Stimulated activated CD4-positive, alpha-beta T cell treated with anti-CD3 and anti-CD28 coated beads, Interleukin-4, amount 100 ng/mL, for 48 hours (primary cell): Measurements from ENCODE around the gene WAC.

Experiments
- DNase-seq, 2 donors: peaks; one replicate each; pipeline ENCODE4 v3.0.0-alpha.2; 2020; ENCODE audit warnings: low read depth in 2 of 2

WAC gene

GRCh38 chr10:28533571-28534304 lies 820 bp downstream of the WAC start:
- DNase-seq = peak; percentile 59 to 62

- no peak for DNase-seq
These were observed 2.9 kb downstream of the WAC start for GRCh38 chr10:28535846-28536245.

GRCh38 chr10:28538595-28538994 lies 5.7 kb downstream of the WAC start:
- DNase-seq = no peak

DNA sequence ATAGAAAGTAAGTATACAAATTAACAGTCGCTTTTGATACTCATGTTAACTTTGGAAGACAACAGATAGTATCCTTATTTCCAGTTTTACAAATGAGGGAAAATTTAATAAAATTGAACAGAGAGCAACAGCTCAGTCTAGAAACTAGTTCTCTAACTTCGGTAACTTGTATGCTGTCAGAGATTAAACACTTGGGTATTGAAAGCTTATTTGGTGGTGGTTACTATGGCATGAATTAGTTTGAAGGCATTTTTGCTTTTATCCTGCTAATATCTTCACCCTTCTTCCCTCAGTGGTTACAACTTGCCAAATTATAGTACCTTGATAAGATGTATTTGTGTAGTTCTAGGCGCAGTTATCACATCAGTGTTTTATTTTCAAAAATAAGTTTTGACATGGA lies 7.2 kb downstream of the WAC start:
- DNase-seq = no peak

DNA sequence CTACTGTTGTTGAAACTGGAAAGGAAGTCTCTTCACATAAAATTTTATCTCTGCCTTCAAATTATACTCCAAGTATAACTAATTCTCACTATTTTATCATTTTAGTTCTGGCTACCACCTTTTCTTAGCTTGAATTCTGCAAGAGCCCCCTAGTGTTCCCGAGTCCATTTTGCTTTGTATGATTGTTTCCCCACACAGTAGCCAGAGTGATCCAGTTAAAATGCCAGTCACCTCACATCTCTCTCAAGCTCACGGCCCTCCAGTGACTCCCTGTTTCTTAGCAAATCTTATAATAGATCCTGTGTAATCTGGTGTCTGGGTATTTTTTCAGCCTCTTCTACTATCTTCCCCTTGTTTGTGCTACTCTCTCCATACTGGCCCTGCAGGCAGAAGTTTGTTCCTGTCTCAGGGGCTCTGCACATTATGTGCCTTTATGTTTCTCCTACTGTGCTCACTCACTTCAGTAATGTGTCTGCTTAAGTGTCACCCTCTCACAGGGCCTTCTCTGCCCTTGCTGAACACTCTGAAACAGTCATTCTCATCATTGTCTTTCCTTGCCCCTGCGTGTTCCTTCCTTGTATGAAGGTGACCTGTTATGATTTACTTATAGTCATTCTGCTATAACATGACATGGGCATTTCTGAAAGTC lies 8.9 kb downstream of the WAC start:
- DNase-seq = no peak

- no peak for DNase-seq
These were observed 9.8 kb downstream of the WAC start for GRCh38 chr10:28542728-28543127.

DNA sequence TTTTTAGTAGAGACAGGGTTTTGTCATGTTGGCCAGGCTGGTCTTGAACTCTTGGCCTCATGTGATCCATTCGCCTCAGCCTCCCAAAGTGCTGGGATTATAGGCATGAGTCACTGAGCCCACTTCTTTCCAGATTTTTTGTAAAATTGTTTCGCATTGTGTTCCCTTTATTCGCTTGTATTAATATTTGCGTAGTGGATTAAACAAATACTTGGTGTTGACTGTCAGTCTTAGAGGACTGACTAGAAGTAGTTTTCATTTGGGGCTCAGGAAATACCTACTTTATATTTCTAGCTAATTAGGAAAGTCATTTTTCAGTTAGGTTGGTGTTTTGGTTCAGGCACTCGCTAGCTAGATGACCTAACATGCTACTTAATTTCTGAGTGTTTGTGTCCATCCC lies 11.1 kb downstream of the WAC start:
- no peak for DNase-seq

GRCh38 chr10:28545967-28546644 lies 13.2 kb downstream of the WAC start:
- DNase-seq = no peak

DNA sequence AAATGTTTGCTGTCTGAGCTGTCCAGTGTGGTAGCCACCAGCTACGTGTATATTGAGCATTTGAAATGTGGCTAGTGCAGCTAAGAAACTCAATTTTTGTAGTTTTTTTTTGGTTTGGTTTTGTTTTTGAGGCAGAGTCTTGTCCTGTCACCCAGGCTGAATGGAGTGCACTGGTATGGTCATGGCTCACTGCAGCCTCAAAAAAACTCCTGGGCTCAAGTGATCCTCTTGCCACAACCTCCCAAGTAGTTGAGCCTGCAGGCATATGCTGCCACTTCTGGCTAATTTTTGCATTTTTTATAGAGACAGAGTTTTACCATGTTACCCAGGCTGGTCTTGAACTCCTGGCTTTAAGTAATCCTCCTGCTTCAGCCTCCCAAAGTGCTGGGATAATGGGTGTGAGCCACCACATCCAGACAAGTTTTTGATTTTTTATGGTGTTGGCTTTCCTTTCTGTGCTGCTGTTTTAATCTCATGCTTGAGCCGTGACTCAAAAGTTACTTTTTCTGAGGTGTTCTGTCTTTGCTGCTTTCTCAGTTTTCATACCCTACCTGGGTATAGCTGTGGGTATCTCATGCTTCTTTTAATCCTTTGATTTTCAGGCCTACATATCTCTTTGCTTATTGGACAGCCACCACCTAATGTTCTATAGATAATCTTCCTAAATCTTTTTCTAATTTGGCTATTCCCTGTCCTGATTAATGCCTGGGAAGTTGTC lies 16.0 kb downstream of the WAC start:
- DNase-seq = no peak

DNA sequence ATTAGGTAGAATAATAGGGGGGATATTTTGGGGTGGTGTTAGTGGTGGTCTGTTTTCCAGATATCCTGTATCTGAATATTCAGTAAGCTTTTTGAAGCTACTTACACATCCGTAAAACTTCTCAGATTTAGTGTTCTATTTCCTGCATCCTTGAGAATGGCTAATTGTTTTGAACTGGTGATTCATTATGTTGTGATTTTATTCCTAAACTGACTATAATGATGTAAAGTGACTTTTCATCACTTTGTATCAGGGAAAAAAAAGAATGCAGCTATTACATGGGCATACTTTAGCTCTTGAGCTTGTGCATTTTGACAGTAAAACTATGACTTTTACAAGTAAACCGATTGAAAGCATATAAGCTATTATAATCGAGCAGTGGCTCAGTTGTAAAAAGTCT lies 18.2 kb downstream of the WAC start:
- DNase-seq = no peak

GRCh38 chr10:28552775-28553174 lies 19.9 kb downstream of the WAC start:
- no peak for DNase-seq

DNA sequence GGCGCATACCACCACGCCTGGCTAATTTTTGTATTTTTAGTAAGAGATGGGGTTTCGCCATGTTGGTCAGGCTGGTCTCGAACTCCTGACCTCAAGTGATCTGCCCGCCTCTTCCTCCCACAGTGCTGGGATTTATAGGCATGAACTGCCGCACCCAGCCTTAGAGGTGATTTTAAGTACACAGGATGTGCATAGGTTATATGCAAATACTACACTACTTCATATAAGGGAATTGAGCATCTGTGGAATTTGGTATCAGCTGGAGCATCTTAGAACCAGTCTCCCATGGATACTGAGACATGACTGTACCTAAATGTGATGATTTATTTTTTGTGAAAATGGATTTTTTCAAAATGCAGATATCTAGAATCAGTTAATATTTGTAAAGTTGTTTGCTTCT lies 21.1 kb downstream of the WAC start:
- DNase-seq = no peak

- no peak for DNase-seq
These were observed 22.0 kb downstream of the WAC start for GRCh38 chr10:28554952-28555351.

- no peak for DNase-seq
These were observed 22.4 kb downstream of the WAC start for GRCh38 chr10:28555358-28555757.

GRCh38 chr10:28556142-28556541 lies 23.2 kb downstream of the WAC start:
- no peak for DNase-seq

DNA sequence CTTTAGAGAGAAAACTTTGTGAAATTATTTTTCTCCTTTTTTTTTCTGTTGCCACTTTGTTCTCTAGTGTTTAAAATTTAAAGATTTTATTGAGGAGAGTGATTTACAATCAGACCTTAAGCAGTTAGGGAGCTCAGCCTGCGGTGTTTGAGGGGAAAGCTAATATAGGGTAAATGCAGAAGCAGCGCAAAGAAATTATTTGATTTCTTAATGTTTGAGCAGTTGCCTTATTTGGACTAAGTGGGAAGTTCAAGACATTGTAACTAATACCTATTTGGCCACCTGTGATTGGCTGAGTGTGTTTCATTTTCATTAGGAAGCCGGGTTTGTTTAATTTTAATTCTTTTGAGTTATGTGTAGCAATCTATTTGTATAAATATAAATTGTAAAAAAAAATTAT lies 25.3 kb downstream of the WAC start:
- DNase-seq = no peak

DNA sequence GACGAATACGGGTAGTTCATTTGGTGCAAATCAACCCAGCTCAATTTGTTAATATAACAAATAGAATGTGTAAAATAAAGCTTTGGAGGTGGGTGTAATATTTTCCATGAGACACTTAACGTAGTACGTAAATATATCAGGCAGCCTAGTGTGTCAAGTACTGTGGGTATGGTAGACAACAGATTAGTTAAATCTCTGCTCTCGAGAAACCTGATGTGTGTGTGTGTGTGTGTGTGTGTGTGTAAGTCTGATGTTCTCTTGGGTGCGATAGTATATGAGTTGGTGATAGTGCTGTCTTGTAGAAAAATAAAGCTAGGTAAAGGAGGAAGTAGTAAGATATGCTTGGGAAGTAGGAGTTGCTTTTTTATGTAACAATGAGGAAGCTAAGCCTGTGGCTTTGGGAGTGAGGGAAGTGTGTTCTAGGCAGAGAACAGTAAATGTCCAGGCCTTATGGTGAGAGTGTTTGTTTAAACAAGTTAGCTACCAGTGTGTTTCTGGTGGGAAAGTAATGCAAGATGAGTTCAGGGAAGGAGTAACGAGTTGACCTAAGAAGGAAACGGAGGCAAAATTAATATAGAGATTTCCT lies 26.1 kb downstream of the WAC start:
- DNase-seq = no peak

DNA sequence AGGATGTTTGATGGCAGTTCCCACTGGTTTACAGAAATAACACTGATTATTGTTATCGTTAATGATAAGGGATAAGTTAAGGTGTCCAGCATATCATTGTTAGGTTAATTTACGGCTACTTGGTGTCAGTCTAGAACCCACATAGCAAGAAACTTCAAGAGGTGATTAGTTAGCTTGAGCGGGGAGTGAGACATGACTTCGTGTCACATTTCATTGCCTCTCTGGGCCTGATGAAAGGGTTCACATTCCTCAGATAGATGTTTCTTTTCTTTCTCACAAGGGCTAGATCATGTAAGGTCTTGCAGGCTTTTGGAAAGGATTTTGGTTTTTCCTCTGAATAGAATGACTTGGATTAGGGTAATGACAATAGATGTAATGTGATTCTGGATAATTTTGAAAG lies 26.7 kb downstream of the WAC start:
- DNase-seq = no peak

DNA sequence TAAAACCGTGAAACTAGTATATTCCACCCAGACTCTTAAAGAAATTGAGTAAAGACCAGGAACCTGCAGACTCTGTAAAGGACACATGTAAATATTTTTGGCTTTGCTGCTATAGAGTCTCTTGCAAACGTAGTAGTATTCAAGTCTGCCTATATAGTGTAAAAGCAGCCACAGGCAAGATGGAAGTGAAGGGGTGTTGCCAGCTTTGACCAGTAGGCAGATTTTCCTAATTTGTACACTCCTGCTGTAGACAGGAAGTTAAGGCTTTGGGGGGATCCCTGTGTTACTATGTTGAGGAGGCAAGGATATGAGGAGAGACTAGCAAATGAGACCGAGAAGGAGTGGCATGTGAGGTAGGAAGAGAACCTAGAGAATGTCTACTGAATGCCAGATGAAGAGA lies 27.7 kb downstream of the WAC start:
- DNase-seq = no peak

DNA sequence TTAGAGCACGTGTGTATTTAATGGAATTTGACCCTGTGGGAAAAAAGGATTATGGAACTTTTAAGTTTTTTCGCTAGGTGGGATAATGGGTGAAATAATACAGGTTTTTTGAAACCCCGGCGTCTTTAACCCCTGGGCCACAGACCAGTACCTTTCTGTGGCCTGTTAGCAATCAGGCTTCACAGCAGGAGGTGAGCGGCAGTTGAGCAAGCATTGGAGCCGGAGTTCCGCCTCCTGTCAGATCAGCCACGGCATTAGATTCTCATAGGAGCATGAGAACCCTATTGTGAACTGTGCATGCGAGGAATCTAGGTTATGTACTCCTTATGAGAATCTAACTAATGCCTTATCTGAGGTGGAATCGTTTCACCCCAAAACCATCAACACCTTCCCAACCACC lies 28.6 kb downstream of the WAC start:
- DNase-seq = no peak

DNA sequence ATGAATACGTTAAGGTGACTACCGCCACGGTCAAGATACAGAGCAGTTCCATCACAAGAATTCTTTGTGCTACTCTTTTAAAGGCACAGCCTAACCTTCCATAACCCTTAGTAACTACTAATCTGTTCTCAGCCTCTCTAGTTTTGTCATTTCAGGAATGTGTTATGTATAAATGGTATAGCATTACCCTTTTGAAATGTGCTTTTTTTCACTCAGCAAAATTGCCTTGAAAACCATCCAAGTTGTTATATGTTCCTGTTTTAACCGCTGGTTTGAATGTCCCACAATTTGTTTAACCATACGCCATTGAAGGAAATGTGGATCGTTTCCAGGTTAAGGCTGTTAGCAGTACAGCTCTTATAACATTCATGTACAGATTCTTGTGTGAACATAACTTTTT lies 32.0 kb downstream of the WAC start:
- no peak for DNase-seq

- DNase-seq = no peak
These were observed 33.6 kb downstream of the WAC start for GRCh38 chr10:28566458-28567015.
